22Rv1 (cell line): ENCODE data around the gene TUBGCP3.

Experiments
- ZFX ChIP-seq: fragments of 450-650 bp; IDR thresholded peaks from 2 replicates; pipeline ENCODE4 v1.6.1; 2017; ENCODE audit warnings: antibody characterized with exemption, borderline replicate concordance
- TF ChIP-seq, protein P1 (sequence below): fragments of 450-650 bp; IDR thresholded peaks from 2 replicates; pipeline ENCODE4 v1.5.1; 2017; ENCODE audit warnings: mild to moderate bottlenecking

DNA sequence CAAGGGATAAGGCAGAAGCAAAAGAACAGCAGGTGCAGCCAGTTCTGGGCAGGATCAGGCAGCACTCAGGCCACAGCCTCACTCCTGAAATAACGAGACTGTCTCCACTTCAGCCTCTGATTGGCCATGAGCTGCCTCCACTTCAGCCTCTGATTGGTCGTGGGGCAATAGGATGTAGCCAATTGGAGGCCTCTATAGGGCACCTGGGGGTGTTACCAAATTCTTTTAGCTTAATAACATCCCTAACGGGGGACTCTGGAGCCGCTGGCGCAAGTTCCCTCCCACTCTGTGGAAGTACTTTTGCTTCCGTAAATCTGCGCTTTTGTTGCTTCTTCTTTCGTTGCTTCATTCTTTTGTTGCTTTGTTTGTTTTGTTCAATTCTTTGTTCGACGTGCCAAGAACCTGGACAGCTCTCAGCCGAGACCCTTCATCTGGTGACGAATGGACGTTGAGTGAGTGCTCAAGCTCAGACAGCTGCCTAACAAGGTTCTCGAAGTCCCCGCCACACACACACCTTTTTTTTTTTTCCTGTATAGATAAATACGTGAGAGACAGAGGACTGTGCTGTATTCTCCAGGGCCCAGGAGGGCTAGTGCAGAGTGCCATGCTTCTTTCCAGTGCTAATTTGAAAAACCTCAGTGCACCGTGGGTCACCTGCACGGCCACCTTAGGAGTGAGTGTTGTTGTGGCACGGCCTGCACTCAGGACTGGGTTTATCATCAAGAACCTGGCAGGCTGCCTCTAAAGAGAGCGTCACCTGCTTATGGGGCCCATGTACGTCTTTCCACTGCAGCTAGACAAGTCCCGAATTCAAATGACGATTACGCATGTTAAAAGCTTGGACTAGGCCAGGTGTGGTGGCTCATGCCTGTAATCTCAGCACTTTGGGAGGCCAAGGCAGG, 32.0 kb upstream of the TUBGCP3 start:
- TF ChIP-seq, protein P1, sequence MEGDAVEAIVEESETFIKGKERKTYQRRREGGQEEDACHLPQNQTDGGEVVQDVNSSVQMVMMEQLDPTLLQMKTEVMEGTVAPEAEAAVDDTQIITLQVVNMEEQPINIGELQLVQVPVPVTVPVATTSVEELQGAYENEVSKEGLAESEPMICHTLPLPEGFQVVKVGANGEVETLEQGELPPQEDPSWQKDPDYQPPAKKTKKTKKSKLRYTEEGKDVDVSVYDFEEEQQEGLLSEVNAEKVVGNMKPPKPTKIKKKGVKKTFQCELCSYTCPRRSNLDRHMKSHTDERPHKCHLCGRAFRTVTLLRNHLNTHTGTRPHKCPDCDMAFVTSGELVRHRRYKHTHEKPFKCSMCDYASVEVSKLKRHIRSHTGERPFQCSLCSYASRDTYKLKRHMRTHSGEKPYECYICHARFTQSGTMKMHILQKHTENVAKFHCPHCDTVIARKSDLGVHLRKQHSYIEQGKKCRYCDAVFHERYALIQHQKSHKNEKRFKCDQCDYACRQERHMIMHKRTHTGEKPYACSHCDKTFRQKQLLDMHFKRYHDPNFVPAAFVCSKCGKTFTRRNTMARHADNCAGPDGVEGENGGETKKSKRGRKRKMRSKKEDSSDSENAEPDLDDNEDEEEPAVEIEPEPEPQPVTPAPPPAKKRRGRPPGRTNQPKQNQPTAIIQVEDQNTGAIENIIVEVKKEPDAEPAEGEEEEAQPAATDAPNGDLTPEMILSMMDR: no peak
- no peak for TF ChIP-seq ZFX
